Muscle of leg (tissue), 11 donors: ENCODE results near the gene BATF. TPM values are rescaled to one million over a fixed set of nuclear protein-coding genes. Genes with fewer than 3 reads are reported as not detected.

Source experiments
- DNase-seq: peaks from one replicate; pipeline ENCODE4 v3.0.0; 2013
- H3K27ac ChIP-seq: one replicate; pipeline ENCODE4 v1.5.1; 2013; ENCODE audit warnings: mild to moderate bottlenecking, low read length, control low read depth
- H3K27me3 ChIP-seq: one replicate; pipeline ENCODE4 v1.6.1; 2013; ENCODE audit warnings: low read length; ENCODE audit not compliant: control insufficient read depth, insufficient read depth
- H3K36me3 ChIP-seq: one replicate; pipeline ENCODE4 v1.6.1; 2013; ENCODE audit warnings: low read length; ENCODE audit not compliant: control insufficient read depth, insufficient read depth
- H3K4me1 ChIP-seq: one replicate; pipeline ENCODE4 v1.6.1; 2013; ENCODE audit warnings: low read length; ENCODE audit not compliant: control insufficient read depth, insufficient read depth
- H3K4me3 ChIP-seq: one replicate; pipeline ENCODE4 v1.5.1; 2013; ENCODE audit warnings: low read length, control low read depth
- H3K9me3 ChIP-seq: replicated peaks from 2 replicates; pipeline ENCODE4 v1.6.1; 2013; ENCODE audit warnings: low read depth, low read length; ENCODE audit not compliant: control insufficient read depth
- WGBS: methylation state at CpG from one replicate; pipeline ENCODE4 v1.1.5; 2013; ENCODE audit warnings: missing lambda C conversion rate; ENCODE audit not compliant: insufficient coverage; 5-methylcytosine and 5-hydroxymethylcytosine counted together
- polyA plus RNA-seq, 8 donors: library from polyadenylated mRNA; unstranded; fragments of 120-200 nt; gene quantifications; one replicate each; pipeline versions ENCODE4 v1.2.1 to v1.2.3, GENCODE V29; 2013; ENCODE audit warnings: inconsistent platforms in 1 of 8, low replicate concordance in 1 of 8; ENCODE audit not compliant: insufficient read length in 8 of 8, insufficient read depth in 1 of 8
- total RNA-seq: library from RNA; stranded (reverse); fragments of 120-200 nt; gene quantifications from one replicate; pipeline ENCODE4 v1.2.4, GENCODE V29; 2013

BATF gene
- total and polyA plus RNA-seq, 9 donors: 0.34 to 1.2 (median 0.57) TPM

GRCh38 chr14:75570797-75571196 lies 48.5 kb downstream of the BATF start:
- H3K27ac ChIP-seq: no peak overlapping the region
- 45% methylated on average over 2 of the region's 2 CpGs for WGBS
- H3K36me3 ChIP-seq: no peaks in the 10 kb centered on the region
- H3K4me3 ChIP-seq: no peak overlapping the region
- no peak for DNase-seq
- H3K27me3 ChIP-seq: peaks cover 7% of the 10 kb centered on the region
- H3K9me3 ChIP-seq: no peaks in the 10 kb centered on the region
- no peaks in the 10 kb centered on the region for H3K4me1 ChIP-seq

GRCh38 chr14:75572104-75572503 lies 49.8 kb downstream of the BATF start:
- Histone ChIP-seq H3K4me3 (no peak overlapping the region), H3K27me3 (peaks cover 7% of the 10 kb centered on the region), H3K4me1 (no peaks in the 10 kb centered on the region), H3K36me3 (no peaks in the 10 kb centered on the region), H3K9me3 (no peaks in the 10 kb centered on the region), H3K27ac (no peak overlapping the region)
- 85% methylated on average over 6 of the region's 6 CpGs for WGBS
- DNase-seq: no peak

- no peak overlapping the region for H3K27ac ChIP-seq
- H3K4me3 ChIP-seq: no peak overlapping the region
- no peak for DNase-seq
- no peaks in the 10 kb centered on the region for H3K9me3 ChIP-seq
- H3K4me1 ChIP-seq: peaks cover 10% of the 10 kb centered on the region
- peaks cover 5% of the 10 kb centered on the region for H3K27me3 ChIP-seq
- no peaks in the 10 kb centered on the region for H3K36me3 ChIP-seq
- 100% methylated on average over 1 of the region's 3 CpGs for WGBS
Observed at GRCh38 chr14:75577090-75577489, 54.8 kb downstream of the BATF start.

- WGBS: under 1% methylated on average over 16 of the region's 16 CpGs
- H3K4me1 ChIP-seq: peaks cover 10% of the 10 kb centered on the region
- no peaks in the 10 kb centered on the region for H3K36me3 ChIP-seq
- DNase-seq: peak; percentile 91
- H3K9me3 ChIP-seq: no peaks in the 10 kb centered on the region
- peak overlapping the region; percentile 67 for H3K4me3 ChIP-seq
- H3K27me3 ChIP-seq: peaks cover 5% of the 10 kb centered on the region
- peak overlapping the region; percentile 87 for H3K27ac ChIP-seq
Observed at GRCh38 chr14:75577729-75578101, 55.4 kb downstream of the BATF start.

- H3K27ac ChIP-seq: peak within 1 kb of the TSS; percentile 87
- H3K4me1 ChIP-seq: peaks cover 10% of the 10 kb centered on the region
- peak; percentile 81 for DNase-seq
- WGBS: under 1% methylated on average over 38 of the region's 49 CpGs
- peak within 1 kb of the TSS; percentile 67 for H3K4me3 ChIP-seq
- peaks cover 5% of the 10 kb centered on the region for H3K27me3 ChIP-seq
- no peaks in the 10 kb centered on the region for H3K9me3 ChIP-seq
- H3K36me3 ChIP-seq: no peaks in the 10 kb centered on the region
Observed at GRCh38 chr14:75578102-75578785, 56.0 kb downstream of the BATF start, which contains the start of gene FLVCR2. Gene FLVCR2 (plus strand): TSS chr14:75578620. CDS start chr14:75578973, 353 bp downstream.

- H3K4me1 ChIP-seq: peaks cover 10% of the 10 kb centered on the region
- peak overlapping the region; percentile 81 for H3K27ac ChIP-seq
- 51% methylated on average over 19 of the region's 21 CpGs for WGBS
- H3K9me3 ChIP-seq: no peaks in the 10 kb centered on the region
- H3K4me3 ChIP-seq: peak overlapping the region; percentile 67
- peaks cover 3% of the 10 kb centered on the region for H3K27me3 ChIP-seq
- H3K36me3 ChIP-seq: no peaks in the 10 kb centered on the region
- peak; percentile 59 for DNase-seq
Observed at GRCh38 chr14:75578786-75579337, 56.6 kb downstream of the BATF start.

GRCh38 chr14:75579338-75579864 lies 57.1 kb downstream of the BATF start:
- WGBS: 87% methylated on average over 12 of the region's 13 CpGs
- no peak overlapping the region for H3K27ac ChIP-seq
- peaks cover 10% of the 10 kb centered on the region for H3K4me1 ChIP-seq
- H3K4me3 ChIP-seq: peak overlapping the region; percentile 67
- H3K27me3 ChIP-seq: peaks cover 2% of the 10 kb centered on the region
- no peaks in the 10 kb centered on the region for H3K36me3 ChIP-seq
- DNase-seq: no peak
- no peaks in the 10 kb centered on the region for H3K9me3 ChIP-seq

GRCh38 chr14:75579882-75580281 lies 57.6 kb downstream of the BATF start:
- peak overlapping the region; percentile 67 for H3K4me3 ChIP-seq
- H3K27ac ChIP-seq: no peak overlapping the region
- peak; percentile 38 for DNase-seq
- no peaks in the 10 kb centered on the region for H3K36me3 ChIP-seq
- peaks cover 10% of the 10 kb centered on the region for H3K4me1 ChIP-seq
- no peaks in the 10 kb centered on the region for H3K27me3 ChIP-seq
- no peaks in the 10 kb centered on the region for H3K9me3 ChIP-seq
- 79% methylated on average over 3 of the region's 3 CpGs for WGBS

GRCh38 chr14:75587388-75587787 lies 65.1 kb downstream of the BATF start:
- DNase-seq: no peak
- Histone ChIP-seq H3K9me3 (no peaks in the 10 kb centered on the region), H3K36me3 (no peaks in the 10 kb centered on the region), H3K27me3 (no peaks in the 10 kb centered on the region), H3K4me1 (peaks cover 7% of the 10 kb centered on the region), H3K27ac (no peak overlapping the region), H3K4me3 (no peak overlapping the region)

GRCh38 chr14:75589931-75590330 lies 67.7 kb downstream of the BATF start:
- Histone ChIP-seq H3K4me3 (no peak overlapping the region), H3K27me3 (no peaks in the 10 kb centered on the region), H3K9me3 (no peaks in the 10 kb centered on the region), H3K36me3 (no peaks in the 10 kb centered on the region), H3K27ac (no peak overlapping the region), H3K4me1 (peaks cover 10% of the 10 kb centered on the region)
- DNase-seq: no peak
- 79% methylated on average over 5 of the region's 6 CpGs for WGBS
